SHP77 (cell line): Measurements from ENCODE around the gene GPNMB.
"Not testable (repeated sequence)": the region's sequence is repeated elsewhere in the genome, so short reads cannot be mapped to it uniquely, and the experiment has no call there.

Experiments used
- DNase-seq, 2 experiments: peaks; one replicate each; lab custom pipeline; 2025; lab: John Stamatoyannopoulos, UW

GPNMB gene

DNA sequence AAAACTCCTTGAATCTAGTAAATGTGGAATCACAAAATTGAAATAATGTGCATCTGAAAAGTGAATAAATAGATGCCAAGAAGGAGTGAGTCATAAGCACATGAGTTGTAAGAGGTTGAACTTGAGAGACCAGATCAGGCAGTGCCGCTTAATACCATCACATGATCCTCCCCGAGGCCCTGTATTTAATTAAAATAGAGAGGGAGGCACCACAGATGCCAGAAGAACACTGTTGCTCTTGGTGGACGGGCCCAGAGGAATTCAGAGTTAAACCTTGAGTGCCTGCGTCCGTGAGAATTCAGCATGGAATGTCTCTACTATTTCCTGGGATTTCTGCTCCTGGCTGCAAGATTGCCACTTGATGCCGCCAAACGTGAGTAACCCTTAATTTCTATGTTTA, at the start of gene GPNMB:
Gene GPNMB, plus strand, starts transcription at position 221 of the 400 bp plus-strand sequence. Its CDS starts 83 bp downstream, at position 304.
- no peak for DNase-seq

- not testable (repeated sequence) for DNase-seq
Measured at GRCh38 chr7:23197745-23198144, 48.8 kb upstream of the GPNMB start.

DNA sequence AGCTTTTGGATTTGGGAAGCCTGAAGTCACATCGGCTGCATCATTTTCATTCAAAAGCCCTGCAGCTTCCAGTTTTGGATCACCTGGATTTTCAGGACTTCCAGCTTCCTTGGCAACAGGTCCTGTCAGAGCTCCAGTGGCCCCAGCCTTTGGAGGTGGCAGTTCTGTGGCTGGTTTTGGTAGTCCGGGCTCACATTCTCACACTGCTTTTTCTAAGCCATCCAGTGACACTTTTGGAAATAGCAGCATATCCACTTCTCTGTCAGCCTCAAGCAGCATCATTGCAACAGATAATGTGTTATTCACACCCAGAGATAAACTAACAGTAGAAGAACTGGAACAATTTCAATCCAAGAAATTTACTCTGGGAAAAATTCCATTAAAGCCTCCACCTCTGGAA, 46.2 kb upstream of the GPNMB start:
- DNase-seq = no peak

DNA sequence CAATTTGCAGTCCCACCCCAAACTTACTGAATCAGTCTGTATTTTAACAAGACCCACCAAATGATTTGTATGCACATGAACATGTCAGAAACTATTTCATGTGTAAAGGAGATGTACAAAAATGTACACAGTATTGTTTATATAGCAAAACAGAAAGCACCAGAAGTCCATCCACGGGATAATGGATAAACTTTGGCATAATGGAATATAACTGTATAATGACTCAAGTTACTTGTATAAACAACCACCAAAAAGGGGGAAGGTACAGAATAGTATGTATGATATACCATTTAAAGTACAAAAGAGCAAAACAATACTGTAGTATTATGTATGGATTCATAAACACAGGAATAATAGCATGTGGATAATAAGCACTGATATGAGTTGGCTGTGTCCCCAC, 42.3 kb upstream of the GPNMB start:
- DNase-seq = no peak

- DNase-seq = no peak
Measured at GRCh38 chr7:23205577-23205908, 41.0 kb upstream of the GPNMB start.

DNA sequence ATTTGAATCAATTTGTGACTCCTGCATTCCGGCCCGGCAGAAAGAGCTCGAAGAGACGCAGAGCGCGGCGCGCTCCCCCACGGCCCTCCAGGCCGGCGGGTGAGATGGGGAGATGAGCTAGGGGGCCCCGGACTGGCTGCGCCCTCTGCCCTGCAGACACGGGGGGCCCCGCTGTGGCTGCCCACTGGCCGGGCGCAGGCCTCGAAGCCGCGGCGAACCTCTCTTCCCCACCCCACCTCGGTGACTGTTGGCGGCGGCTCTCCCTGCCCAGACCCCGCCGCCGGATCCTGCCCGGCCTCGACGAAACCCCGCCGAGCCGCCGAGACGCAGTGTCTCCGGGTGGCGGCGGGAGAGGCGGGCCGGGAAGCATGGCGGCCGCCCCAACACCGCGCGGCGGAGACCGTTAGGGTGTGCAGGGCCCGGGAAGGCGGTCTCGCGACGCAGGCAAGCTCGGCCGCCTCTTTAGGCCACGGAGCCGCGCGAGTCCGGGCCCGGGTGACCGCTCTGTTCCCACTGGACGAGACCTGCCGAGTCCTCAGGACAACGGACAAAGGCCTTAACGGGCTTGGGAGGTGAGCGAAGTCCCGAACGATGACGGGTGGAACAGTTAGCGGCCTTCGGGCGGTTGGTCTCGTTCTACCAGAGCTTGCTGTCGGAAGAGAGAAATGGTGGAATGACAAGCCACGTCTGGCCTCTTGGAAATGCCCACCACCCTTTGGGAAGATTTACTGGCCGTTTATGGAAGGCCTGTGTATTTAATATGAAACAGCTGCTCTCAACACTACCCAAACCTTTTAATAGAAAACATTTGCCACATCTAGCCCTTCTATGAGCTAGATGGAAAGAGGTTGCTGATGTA, 40.4 kb upstream of the GPNMB start:
- DNase-seq = no peak

DNA sequence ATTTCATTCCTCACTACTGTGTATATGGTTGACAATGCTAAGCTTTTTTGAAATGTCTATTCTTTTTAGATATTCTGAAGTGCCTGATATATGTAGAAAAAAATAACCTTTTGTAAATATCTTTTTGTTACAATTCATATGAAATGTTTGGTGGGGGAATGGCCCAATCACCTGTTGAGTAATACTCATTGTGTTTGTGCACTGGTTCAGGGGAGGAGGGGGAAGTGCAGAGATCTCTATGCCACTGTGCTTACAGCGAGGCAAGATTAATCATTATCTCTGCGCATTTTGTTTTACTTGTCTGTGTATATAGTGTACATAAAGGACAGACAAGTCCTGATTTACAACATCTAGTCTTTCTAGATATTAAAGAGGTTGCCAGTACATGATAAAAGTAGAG, 39.6 kb upstream of the GPNMB start:
- no peak for DNase-seq

DNA sequence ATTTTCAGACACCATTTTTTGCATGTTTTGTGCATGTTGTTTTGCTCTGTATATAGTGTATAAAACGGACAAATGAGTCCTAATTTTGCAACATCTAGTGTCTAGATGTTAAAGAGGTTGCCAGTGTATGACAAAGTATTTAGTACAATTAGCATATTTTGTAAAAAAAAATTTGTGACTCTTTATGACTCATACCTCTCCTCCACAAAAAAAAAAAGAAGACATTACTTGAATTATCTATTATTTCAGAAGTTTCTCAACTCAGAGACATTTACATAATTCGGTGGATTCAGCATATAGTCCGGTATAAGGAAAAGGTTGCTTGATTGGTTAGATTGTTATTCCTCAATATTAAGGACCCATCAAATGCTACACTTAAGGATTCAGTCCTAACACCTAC, 38.7 kb upstream of the GPNMB start:
- DNase-seq = no peak

GRCh38 chr7:23208316-23208715, 38.3 kb upstream of the GPNMB start:
- no peak for DNase-seq

- DNase-seq = no peak
Measured at GRCh38 chr7:23210506-23210905, 36.1 kb upstream of the GPNMB start.

GRCh38 chr7:23211589-23211988, 35.0 kb upstream of the GPNMB start:
- DNase-seq = no peak

DNA sequence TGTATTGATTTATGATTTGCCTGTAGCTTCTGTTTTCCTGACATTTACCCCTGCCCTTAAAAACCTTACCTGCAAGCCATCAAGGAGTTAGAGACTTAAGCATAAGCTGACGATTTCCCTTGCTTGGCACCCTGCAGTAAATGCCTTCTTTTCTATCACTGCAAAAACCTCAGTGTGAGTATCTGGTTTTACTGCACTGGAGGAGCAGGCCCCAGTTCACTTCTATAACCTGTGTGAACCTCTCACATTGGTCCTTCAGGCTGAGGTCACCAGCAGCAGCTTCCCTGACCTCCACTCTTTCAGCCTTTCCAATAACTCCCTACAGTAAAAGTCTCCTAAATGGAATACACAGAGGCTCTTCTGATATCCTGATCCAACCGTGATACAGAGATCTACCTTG, 34.2 kb upstream of the GPNMB start:
- no peak for DNase-seq

DNA sequence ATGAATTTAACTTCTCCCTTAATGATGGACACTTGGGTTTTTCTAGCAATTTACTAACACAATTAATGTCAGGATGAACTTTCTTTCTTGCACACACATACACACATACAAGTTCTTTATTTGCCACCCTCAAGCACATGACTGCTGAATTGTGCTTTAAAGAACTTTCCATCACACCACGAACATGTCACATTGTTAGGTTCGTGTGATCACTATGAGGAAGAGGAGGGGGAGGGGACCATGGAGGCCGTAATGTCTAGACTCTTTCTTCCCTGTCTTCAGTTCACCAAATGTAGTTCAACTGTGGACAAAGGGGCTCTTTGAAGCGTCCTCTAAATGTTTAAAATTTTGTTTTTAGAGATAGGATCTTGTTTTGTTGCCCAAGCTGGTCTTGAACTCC, 33.7 kb upstream of the GPNMB start:
- DNase-seq = no peak

DNA sequence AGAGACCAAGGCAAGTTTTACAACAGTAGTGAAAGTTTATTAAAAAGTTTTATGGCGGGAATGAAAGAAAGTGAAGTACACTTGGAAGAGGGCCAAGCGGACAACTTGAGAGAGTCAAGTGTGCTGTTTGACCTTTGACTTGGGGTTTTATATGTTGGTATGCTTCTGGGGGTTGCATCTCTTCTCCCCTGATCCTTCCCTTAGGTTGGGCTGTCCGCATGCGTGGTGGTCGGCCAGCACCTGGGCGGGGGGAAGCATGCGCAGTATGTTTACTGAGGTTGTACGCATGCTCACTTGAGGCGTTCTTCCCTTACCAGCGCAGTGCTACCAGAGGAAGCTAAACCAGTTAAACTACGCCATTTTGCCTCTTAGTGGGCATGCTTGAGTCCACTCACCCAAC, 32.8 kb upstream of the GPNMB start:
- no peak for DNase-seq

DNA sequence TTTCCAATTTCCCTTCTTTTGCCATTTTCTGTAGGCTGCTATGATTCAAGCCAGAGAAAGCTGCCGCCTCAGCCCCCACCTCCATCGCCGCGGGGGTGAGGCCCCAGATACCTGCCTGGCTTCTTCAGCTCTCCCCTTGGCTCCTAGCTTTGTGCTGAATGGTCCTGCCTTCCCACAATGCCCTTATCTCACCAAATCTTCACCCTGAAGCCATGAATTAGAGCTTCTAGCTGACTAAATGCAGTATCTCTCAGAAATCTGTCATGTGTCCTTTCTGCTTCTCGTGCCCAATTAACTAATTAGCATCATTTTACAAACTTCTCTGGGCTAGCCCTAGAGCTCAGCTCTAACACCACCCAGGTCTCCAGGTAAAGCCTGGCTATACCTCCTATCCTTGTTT, 32.2 kb upstream of the GPNMB start:
- DNase-seq = no peak

DNA sequence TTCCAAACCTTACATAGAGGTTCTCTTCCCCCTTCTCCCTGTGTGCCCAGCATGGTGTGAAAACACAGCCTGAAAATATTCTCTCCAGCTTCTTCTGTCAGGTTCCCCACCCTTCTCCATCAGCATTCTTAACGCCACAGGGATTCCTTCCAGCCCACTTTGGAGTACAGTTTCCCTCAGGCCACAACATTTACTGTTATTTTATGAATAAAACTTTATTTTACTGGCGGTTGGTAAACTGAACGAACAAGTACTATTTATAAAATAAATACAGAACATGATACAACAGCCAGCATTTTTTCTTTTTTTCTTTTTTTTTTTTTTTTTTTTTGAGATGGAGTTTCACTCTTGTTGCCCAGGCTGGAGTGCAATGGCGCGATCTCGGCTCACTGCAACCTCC, 31.6 kb upstream of the GPNMB start:
- no peak for DNase-seq

- no peak for DNase-seq
Measured at GRCh38 chr7:23216021-23216420, 30.6 kb upstream of the GPNMB start.

GRCh38 chr7:23218196-23218595, 28.4 kb upstream of the GPNMB start:
- DNase-seq = no peak

DNA sequence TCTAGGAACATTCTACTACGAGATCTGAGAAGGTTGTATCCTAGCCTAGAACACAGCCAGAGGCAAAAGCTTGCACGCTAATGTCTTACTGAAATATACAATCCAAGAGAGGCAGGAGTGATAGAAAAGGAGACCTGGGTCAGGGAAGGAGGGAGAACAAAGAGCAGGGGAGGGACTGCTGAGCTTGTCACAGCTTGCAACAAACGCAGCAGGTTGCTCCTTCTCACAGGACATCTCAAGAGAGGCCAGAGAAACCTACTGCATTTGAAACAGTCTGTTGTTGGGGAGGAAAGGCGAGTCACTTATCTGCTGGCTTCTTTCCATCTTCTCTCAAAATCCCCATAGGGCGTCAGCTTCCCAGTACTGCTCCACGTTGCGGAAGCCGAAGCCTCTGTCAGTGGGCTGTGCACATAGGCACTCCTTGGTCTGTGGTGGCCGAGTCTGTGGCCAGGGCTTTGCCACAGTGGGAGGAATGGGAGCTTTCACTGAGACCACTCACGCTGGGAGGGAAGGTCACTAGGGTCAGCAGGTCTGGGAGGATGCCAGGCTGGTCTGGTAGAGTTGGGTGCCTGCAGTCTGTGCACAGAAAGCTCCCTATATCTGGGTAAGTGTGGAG, 25.8 kb upstream of the GPNMB start:
- no peak for DNase-seq

DNA sequence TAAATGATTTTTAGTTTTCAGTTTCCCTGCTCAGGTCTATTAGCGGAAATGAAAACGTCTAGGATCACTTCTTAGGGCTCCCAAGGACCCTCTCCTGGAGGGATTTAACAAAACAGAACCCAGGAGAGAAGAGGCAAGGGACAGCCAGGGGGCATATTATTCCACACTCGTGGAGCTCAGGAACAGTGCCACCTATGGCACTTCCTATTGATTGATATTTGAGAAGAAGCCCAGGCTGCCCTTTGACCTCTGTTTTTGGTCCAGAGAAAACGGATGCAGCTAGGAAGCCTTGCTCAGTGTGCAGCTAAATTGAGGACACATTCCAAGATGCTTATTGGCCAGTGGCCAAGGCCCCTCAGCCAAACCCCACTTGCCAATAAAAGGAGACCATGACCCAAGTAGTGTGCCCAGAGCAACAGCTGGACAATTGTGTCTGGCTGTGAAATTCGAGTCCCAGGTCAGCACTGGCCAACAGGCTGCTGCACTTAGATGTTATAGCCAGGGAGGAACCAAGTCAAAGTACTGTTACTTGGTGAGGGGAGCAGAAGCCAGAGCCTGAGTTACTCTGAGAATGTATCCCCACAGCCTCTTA, 24.0 kb upstream of the GPNMB start:
- DNase-seq = no peak

- not testable (repeated sequence) for DNase-seq
Measured at GRCh38 chr7:23224364-23224763, 22.2 kb upstream of the GPNMB start.

- no peak for DNase-seq
Measured at GRCh38 chr7:23226844-23227450, 19.6 kb upstream of the GPNMB start.

- DNase-seq = no peak
Measured at GRCh38 chr7:23228412-23228811, 18.2 kb upstream of the GPNMB start.
